NCI-H460 (cell line): Measurements from ENCODE around the gene MSN. TPM values are rescaled to one million over a fixed set of nuclear protein-coding genes. Genes with fewer than 3 reads are reported as not detected.

ENCODE experiments used
- DNase-seq: peaks from one replicate; pipeline ENCODE4 v3.0.0-alpha.2; 2016; ENCODE audit warnings: low read depth; ENCODE audit errors: extremely low read depth
- total RNA-seq: library from RNA; depleted of rRNA; stranded (reverse); fragments of >200 nt; shearing (Covaris generic); gene quantifications from 2 replicates; pipeline ENCODE4 v1.2.3, GENCODE V29; 2014

Gene MSN
- total RNA-seq, 1 experiment from 2014 or later, result 251 TPM

DNA sequence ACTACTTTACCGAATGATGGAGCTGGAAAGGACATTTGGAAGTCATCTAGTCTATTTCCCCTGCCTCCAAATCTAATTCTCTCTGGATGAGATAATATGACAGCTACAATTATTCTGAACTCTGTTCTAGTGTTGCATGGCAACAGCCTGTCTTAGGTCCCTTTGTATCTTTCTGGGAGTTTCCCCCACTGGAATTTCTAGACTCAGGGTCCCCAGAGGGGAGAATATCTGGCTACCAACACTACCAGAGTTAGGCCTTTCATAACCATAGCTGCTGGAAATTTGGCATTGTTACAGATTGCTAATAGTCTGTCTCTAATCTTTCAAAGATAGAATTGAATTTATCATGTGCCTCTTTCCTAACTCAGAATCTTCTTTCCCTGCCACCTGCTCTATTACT, 4.5 kb downstream of the MSN start:
- no peak for DNase-seq

DNA sequence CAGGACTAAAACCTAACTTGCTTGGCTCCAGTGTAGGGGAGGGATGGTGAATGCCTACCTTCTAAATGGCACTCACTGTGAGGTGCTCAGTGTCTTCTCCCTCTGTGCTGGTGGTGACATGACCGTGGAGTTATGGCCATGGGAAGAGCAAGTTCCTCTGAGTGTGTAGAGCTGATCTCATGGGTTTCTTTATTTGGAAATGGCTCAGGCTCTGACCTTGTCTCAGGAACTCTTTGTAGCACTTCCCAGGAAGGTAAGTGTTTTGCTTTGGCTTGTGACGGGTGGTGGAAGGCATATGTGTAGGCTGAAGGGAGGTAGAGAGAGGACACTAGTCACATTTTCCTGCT, 6.4 kb downstream of the MSN start:
- DNase-seq, result no peak

DNA sequence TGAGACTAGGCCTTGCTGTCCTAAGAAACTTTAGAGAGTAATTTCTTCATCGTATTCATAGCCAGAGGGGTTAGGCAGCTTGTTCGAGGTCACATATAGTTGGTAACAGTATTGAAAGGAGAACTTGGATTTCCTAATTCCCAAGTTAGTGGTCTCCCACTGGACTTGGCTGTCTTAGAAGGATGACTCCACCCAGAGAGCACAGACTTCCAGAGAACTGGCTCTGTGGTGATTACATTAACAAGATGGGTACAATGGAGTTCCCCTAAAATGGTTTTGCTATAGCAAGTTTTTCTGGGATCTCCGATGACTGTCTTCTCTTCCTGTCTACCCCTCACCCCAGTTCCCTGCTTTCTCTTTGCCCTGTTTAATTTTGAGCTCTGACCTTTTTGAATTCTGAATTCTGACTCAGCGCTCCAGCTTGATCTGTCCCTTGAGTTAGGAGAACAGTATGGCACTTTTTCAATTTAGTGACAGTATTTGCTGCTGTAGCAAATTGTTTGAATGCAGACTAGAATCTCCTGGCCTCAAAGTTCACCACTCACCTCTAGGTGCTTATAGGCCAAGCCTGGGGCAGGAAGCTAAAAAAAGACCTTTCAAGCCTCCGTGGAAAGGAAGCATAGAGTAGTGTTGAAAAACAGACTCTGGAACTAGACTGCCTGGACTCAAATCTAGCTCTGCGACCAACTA, 6.9 kb downstream of the MSN start:
- DNase-seq, result no peak

DNA sequence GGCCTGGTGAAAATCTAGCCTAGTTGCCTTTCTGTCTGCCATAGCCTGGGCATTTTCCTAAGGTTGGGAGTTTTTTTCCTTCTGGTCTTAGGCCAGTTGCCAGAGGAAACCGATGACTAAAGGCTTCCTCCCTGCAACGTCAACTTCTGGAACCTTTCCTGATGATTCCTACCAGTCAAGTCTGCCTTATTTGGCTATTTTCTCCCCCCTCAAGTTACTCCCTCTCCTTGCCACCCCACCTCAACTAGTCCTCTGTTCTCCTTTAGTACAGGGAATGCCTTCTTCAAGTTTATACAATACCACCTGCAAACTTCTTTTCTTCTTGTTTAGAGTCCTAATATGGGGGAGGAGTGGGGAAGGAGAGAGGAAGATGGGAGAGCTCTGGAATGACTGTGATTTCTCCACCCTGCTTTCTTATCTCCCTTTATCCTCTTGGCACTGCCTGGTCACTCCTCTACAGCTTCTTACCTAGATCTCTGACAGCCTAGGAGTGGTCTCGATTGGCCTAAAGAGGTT, 10.6 kb downstream of the MSN start:
- DNase-seq, result peak; percentile 7

DNA sequence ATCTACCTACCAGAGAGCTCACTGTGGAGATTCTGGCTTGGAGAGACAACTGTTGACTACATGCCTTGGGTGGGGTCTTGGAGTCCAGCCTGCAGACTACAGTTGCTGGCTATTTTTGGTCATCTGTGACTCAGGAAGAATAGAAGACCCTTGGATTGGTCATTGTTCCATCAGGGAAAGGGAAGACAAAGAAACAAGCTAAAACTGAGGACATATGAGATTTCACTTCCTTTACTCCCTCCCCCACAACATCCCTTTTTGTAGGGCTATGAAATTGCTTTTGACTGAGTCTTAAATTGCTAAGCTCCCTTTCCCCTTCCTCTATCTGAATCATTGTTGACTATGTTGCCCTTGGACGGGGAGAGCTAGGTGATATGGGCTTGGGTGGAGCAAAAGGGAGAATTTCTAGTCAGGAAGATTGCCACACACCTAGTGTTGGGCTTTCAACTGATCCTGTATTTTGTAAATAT, 11.7 kb downstream of the MSN start:
- peak; percentile 7 for DNase-seq

DNA sequence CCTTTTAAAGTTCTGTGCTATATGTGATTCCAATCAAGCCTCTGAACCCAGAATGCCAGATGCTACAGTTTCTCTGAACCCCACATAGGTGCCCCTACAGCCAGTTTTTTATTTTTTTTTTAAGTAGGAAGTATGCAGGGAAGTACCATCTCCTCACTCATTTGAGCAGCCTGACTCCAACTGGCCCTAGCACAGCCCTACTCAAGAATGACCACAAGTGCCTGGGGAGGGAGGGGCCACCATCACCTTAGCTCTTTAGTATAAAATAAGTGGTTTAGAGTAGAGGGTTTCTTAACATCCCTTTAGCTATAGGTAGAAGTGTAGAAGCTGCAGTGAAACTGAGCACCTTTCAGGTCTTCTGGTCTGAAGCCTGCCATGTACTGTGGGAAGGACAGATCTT, 14.4 kb downstream of the MSN start:
- no peak for DNase-seq

DNA sequence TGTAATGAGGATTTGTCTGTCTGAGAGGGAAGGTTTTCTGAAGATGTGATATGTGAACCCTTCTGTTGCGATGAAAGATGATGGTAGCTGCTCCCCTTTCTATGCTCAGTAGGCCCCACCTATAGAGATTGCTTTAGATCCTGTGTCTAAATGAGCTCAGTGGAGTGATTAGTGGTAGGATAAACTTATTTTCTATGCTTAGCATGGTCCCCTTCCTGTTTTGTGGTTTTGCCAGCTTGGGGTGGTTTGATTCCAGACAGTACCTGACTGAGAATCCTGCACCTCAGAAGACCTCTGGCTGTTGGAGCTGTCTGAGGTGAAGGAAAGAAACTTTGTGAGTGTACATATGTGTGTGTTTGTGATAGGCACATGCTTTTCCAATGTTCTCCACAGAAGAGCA, 17.7 kb downstream of the MSN start:
- no peak for DNase-seq

DNA sequence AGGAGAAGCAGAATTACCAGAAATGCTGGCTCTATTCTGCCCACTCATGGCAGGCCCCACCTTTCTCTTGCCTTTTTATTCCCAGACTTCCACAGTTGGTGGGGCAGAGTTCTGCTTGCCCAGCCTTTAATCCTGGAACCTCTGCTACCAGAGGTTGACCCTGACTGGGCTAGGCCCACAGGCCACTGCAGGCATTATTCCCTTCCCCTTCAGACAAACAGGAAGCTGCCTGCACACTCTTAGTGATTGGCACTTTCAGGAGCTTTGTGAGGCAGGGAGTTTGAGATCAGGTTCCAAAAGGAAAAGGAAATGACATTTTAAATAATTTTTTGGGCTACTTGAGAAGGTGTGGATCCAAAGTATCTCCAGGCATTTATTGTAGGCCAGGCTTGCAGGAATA, 18.8 kb downstream of the MSN start:
- no peak for DNase-seq

DNA sequence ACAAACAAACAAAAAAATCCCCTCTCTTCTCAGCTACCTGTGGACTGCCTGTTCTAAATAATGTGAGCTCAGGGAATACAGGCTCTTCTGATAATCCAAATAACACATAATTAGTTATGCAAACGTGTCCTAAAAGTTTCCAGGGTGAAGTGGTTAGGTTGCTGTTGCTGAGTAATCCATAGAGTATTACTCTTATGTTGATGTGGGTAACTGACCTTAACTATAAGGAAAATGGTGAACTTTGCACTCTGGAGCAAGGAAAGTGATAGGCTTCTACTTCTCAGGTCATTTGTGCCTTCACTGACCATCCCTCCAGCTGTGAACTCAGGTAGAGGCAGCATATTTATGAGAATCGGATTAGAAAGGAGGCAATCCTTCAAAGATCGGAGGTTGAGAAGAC, 19.9 kb downstream of the MSN start:
- no peak for DNase-seq

DNA sequence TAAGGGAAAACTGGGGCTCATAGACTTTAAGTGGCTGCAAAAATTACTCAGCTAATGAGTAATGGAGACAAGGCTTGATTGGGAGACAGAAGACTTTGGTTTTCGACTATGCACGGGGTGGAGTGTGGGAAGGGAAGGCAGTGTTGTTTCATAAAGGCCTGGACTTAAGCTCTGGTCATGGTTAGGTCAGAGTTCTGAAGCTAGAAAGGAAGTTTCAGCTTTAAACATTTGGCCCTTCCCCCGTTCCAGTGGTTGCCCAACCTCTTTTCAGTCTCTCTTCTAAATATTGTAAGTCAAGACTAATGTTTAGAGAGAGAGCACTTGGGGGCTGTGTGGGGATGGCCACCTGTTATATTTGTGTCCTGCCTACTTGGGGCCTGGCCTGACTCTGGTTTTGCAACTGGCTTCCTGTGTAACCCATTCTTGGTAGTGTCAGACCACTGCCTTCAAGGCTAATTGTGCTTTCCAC, 21.0 kb downstream of the MSN start:
- DNase-seq, result no peak

DNA sequence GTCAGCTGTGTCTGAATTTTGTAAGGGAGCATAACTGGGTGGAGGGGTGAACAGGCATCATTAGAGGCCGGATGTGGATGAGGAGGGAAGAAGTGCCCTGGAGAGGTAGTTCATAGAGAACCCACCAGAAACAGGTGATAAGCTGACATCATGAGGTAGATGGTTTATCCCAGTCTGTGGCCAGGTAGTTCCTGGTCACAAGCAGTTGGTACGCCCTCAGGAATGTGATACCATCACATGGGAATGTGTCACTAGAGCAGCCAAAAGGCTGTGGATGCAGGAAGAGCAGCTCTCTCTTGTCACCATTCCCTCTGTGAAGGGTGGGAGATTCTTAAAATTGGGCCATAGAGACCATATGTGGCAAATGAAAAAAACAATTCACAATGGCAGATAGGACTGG, 21.9 kb downstream of the MSN start:
- DNase-seq, result no peak

DNA sequence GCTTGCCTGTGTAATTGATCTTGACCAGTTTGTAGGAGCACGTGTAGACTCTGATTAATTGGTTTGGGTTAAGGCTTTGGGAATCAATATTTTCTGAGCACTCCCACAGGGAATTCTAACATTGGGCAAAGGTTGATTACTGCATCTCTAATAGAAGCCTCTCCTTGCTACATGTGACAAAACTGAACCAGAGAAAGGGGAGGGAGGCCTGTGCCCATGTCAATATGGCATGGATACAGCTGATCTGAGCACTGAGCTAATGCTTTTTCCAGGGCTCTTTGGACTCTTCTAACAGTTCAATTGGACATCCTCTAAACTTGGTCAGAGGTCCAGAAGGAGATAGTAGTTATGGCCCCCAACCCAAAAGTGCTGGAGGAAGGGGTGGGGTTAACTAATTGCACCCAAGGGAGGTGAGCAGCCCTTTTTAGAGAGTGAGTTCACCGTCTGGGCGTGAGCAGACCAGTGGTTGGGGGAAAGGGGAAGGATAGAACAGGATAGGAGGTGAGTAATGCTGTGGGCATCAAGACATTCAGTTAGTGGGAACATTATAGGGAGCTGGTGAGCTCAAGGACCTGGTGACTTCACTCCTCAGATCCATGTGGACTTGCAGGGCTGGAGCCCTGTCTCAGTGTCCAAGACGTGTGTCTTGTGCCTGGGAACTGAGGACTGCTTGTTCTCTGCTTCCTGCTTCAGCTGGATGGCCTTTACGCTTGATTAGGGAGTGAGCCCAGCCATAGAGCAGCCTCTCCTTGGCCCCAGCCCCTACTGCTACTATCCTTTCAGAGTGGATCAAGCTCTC, 22.8 kb downstream of the MSN start:
- no peak for DNase-seq

DNA sequence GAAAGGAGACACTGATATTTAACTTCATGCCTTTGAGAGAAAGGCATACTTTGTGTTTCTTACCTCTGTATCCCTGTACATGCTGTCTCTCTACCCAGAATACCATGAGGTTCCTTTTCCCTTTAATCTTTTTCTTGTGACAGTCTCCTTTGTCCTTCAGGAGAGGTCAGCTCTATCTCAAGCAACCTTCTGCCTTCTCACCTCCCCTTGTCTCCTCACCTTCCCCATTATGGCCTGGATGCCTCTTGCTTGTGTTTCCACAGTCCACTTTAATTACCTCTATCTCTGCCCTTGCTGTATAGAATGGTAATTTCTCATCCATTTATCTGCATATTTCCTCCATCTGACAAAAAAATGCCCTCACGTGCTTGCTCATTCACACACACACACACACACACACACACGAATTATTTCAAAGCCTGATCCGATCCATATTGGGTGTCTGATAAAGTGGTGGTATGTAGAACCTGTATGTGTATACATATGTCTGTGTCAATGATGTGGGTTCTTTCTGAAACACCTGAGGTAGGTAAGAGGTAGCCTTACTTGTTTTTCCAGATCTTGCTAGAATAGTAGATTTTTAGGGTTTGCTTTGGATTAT, 28.5 kb downstream of the MSN start:
- DNase-seq, result no peak

DNA sequence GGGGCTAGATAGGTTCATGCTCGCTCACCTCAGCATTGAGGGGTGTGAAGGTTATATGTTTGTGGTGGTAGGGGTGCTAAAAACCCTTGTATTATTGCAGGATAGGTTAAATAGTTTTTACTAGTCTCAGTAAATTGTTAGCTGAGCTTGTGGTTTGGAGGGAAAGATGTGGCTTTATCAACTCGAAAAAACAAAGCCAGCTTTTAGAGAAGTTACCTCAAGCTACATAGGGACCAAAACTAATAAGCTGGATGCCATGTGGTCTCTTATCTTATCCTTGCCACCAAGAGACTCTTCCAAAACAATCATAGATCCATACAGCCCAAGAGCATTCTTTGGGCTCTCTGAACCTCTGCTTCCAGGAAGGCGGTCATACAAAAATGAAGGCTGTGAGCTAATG, 29.2 kb downstream of the MSN start:
- DNase-seq, result no peak

DNA sequence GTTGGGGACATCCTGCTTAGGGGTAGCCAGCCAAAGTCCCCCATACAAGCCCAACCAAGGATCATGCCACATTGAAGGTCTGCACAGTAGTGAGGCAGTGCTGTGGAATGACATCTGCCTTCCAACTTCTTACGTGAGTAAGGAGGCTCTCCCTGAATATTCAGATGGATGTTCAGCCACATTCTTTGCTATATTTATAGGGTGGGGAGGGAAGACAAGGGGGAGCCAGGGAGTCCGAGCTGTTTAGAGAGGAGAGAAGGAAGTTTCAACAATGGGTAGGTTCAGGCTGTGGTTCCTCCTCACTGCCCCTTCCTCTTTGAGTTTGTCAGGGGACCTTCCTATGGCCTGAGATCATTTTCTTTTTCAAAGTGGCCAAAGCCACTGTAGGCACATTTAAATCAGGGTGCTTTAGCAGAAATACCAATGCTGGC, 29.8 kb downstream of the MSN start:
- no peak for DNase-seq

DNA sequence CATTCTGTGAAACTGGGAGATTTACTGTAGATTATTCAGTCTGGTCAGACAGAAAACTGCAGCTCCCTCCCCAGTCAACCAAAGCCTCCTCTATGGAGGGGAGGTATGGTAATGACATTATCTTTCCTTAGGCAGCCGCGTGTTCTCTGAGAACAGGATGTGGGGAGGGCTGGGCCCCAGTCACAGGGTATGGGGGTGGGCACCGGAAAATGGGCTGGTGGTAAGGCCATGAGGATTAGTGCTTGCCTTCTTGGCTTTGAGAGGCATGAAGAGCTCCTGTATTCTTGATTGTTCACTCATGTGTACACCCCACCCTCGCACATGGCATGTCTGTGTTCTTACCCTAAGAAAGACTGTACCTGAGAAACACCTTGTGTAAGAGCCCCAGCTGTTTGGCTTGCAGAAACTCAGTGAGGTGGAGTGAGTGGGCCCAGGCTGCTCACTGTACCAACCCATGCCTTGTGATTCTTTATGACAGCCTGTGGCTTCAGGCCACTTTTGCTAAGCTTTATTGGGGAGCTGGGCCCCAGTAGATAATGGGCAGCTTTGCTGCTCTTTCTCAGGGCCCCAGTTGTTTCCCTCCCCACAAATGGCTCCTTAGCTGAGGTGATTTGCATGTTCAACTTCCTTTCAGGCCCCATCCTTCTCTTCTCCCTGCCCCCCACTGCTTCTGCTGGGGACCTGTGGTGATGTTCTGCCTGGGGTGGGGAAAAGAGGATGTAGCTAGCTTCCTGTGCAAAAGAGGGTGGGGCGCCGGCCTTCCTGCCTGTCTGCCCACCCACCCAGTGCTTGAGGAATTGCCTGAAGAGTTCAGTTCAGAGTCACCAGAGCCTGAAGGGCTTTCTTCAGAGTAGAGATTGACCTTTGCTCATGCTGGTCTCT, 30.7 kb downstream of the MSN start:
- no peak for DNase-seq

DNA sequence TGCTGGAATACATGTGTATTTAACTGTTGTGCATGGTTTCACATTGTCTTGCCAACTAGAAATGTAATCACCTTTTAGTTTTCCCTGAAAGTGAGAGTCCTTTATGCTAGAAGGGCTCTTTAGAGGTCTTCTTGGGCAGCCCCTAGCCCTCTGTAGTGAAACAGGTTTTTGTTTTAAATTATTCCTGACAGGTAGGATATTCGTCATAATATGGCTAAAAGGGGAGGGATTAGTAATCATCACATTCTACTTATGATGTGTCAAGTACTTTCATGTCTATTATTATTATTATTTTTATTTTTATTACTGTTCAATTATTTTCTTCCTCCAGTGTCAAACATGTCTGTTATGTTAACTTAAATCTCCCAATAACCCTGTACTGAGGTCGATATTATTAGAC, 35.5 kb downstream of the MSN start:
- no peak for DNase-seq

DNA sequence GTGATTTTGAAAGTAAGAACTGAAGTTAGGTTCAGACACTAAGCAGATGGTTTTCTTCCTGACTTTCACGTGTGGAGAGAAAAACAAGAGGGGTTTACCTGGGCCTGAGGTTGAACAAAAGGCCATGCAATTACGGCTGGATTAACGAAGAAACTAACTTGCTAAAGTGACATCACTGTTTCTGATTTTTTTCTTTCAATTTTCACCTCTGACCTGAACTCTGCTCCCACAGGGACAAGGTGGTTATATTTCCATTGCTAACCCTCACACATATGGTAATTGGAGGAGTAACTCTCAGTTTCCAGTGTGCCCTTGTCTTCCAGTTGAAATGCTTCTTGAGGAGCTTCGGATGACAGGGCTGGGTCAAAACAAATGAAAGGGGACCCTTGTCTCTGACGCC, 38.0 kb downstream of the MSN start:
- no peak for DNase-seq

DNA sequence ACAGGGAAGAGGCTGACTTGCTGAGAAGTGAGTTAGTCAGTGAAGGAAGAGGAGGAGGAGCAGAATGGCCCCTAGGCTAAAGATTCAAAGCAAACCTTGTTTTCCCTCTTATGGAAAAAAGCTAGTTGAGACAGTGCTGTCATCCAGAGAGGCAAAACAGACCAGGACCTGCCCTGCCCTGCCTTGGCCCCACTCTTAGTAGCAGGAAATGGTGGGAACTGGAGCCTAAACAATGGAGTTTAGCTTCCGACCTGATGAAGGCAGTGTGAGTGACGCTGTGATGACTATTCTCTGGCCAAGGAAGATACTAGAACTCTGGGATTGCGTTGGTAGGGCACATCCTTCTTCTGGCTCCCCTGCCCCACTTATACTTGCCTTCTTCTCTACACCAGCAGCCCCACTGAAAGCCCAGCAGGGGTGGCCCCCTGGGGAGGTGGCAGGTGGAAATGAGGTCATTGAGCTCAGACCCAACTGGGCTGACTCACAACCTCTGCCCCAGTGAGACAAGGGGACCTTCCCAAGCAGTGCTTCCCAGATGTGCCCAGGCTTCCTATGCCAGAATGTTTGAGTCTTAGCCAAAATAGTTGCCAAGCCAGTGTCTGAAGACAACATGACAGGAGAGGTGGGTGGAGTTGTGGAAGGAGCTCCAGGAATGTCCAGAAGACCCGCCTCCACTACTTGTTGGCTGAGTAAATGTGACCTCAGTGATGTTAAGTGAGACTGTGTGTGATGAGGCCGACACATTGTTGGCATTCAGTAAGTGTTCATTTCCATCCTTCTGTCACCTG, 38.8 kb downstream of the MSN start:
- DNase-seq, result no peak

DNA sequence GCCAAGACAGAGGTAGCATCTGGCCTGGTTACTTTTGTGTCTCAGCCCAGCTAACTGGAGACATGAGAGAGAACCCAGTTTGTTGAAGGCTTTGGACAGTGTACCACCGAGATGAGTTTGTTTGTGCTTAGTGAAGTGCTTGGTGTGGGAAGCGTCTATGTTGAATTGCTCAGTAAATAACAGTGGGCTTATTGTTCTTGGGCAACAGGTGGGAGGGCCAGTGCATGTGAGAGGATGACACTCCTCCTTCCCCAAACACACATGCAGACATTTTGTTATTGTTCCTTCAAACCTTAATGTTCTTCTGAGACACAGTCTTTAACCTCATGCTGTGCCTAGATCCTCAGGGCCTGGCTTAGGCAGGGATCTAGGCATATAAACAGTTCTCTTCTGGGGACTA, 39.7 kb downstream of the MSN start:
- no peak for DNase-seq
